GM12873 (cell line): ENCODE results near the gene EXT2.

Experiments used
- CTCF ChIP-seq: IDR thresholded peaks from 2 replicates; pipeline ENCODE4 v1.5.1; 2012; ENCODE audit warnings: low read depth, mild to moderate bottlenecking, moderate library complexity, low read length, control low read depth; ENCODE audit not compliant: insufficient read depth; ENCODE audit errors: missing control alignments

The EXT2 gene

GRCh38 chr11:44267006-44267749 is 171.7 kb downstream of the EXT2 start:
- no peak for TF ChIP-seq CTCF

GRCh38 chr11:44267750-44268613 is 172.5 kb downstream of the EXT2 start:
- no peak for TF ChIP-seq CTCF

GRCh38 chr11:44268614-44269080 is 173.2 kb downstream of the EXT2 start:
- TF ChIP-seq CTCF, result no peak

- no peak for TF ChIP-seq CTCF
Measured at GRCh38 chr11:44269369-44270351, 174.2 kb downstream of the EXT2 start.

- no peak for TF ChIP-seq CTCF
Measured at GRCh38 chr11:44270403-44271273, 175.2 kb downstream of the EXT2 start.

DNA sequence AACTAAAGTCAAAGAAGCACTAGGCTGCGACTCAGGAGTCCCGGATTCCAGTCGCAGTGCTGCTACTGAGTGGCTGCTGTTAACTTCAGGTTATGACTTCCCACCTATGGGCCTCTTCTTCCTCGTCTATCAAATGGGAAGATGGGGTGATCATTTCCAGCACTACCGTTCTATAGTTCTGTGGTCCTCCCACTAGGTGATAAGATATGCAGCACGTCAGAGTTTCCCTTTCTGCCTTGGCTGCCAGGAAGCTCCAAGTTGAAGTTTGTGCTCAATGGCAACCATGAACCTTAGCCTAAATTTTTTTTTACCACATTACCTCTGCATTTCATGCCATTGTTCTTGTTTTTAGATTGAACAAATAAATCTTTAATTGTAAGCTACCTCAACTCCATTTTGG is 175.8 kb downstream of the EXT2 start:
- TF ChIP-seq CTCF, result no peak
